ENCODE measurements around the gene TRIO. TPM values are rescaled to one million over a fixed set of nuclear protein-coding genes. Genes with fewer than 3 reads are reported as not detected.

Gene TRIO
- total and polyA plus RNA-seq, 2 of the 8 experiments (the other 6 are each of a cell fraction or from before 2014, with no cell fraction given), result 35.1 to 69.1 TPM

- no peak overlapping the region for H3K56ac ChIP-seq (replicated peaks; ENCODE audit: insufficient read length, low read depth, low read length)
- H3K4me2 ChIP-seq (ENCODE audit: insufficient read depth in 1 of 2, low read depth in 2 of 2, low read length in 2 of 2), result no peak overlapping the region
- no peak overlapping the region for H3K4me3 ChIP-seq (ENCODE audit: extremely low read depth in 1 of 4, insufficient read depth in 2 of 4, low read depth in 3 of 4, low read length in 4 of 4)
- H3K9ac ChIP-seq (replicated peaks in 1 of 4; ENCODE audit: extremely low read depth in 1 of 4, low read depth in 3 of 4, low read length in 3 of 4), result no peak overlapping the region
- H3K27me3 ChIP-seq (replicated peaks in 1 of 4; ENCODE audit: control insufficient read depth in 3 of 4, extremely low read depth in 1 of 4, insufficient read depth in 3 of 4, low read length in 3 of 4), result no peaks in the 10 kb centered on the region
- H3K14ac ChIP-seq (ENCODE audit: insufficient read length), result no peak overlapping the region
- no peaks in the 10 kb centered on the region for H3K9me3 ChIP-seq (ENCODE audit: insufficient read depth in 2 of 2, low read depth in 1 of 2, low read length in 1 of 2)
- no peak overlapping the region for H4K91ac ChIP-seq (replicated peaks; ENCODE audit: insufficient read length, low read length)
- no peaks in the 10 kb centered on the region; a peak in 3 of 8 replicates for H3K36me3 ChIP-seq (ENCODE audit: control insufficient read depth in 2 of 4, insufficient read depth in 4 of 4, low read length in 3 of 4)
- H2AFZ ChIP-seq (ENCODE audit: low read length), result no peak overlapping the region
- no peaks in the 10 kb centered on the region for H3K23me2 ChIP-seq (ENCODE audit: low read depth, low read length)
- no peak overlapping the region for H2BK120ac ChIP-seq (replicated peaks; ENCODE audit: low read depth, low read length)
- no peak overlapping the region for H4K5ac ChIP-seq (ENCODE audit: insufficient read length, low read depth, low read length)
- H3K27ac ChIP-seq (ENCODE audit: low read depth, low read length), result no peak overlapping the region
- no peak overlapping the region for H2BK12ac ChIP-seq (ENCODE audit: low read depth, low read length)
- H3K18ac ChIP-seq (ENCODE audit: extremely low read depth, low read length), result no peak overlapping the region
- DNase-seq (ENCODE audit: low read depth in 1 of 2, low spot score in 2 of 2) (no peak), FAIRE-seq (no peak)
- H3K4ac ChIP-seq (replicated peaks; ENCODE audit: insufficient read length, low read depth, low read length), result no peak overlapping the region
- no peak overlapping the region for H2BK5ac ChIP-seq (ENCODE audit: low read depth, low read length)
- WGBS, 2 experiments (ENCODE audit: extremely low coverage in 1 of 2, insufficient coverage in 1 of 2, insufficient read length in 1 of 2, insufficient replicate concordance in 2 of 2, low coverage in 1 of 2, low lambda C conversion rate in 2 of 2, missing lambda C conversion rate in 1 of 2), result 96% methylated on average over 6 of the region's 6 CpGs; no CpG with 5 or more reads in 1 of the 2 experiments
- H3K4me1 ChIP-seq (replicated peaks in 1 of 4; ENCODE audit: control insufficient read depth in 3 of 4, insufficient read depth in 4 of 4, low read length in 3 of 4), result peaks cover 0 to 2% (median 0%) of the 10 kb centered on the region in 4 experiments; a peak in 2 of 7 replicates
- no peaks in the 10 kb centered on the region for H3K79me2 ChIP-seq (ENCODE audit: control insufficient read depth in 1 of 2, insufficient read depth in 2 of 2, low read length in 2 of 2)
- no peak overlapping the region for H4K8ac ChIP-seq (ENCODE audit: extremely low read depth, insufficient read depth, low read length)
- H3K23ac ChIP-seq (ENCODE audit: insufficient read length), result no peak overlapping the region
- ChIA-PET CTCF (ENCODE audit: partially characterized antibody) (interaction anchor here (1.0 to 1.5 kb wide), 2 partner anchors 9 to 210 kb away, joined by 4 to 5 read pairs; no protein-coding TSS in a partner anchor), POLR2A (ENCODE audit: partially characterized antibody) (no interaction called here)
- no peak overlapping the region for H2AK5ac ChIP-seq (ENCODE audit: low read depth, low read length)
- no peaks in the 10 kb centered on the region for H4K20me1 ChIP-seq (replicated peaks in 1 of 2; ENCODE audit: control insufficient read depth in 1 of 2, insufficient read depth in 2 of 2, low read length in 2 of 2)
- no peak overlapping the region for H2BK20ac ChIP-seq (ENCODE audit: low read length)
- H3K79me1 ChIP-seq (ENCODE audit: low read depth, low read length), result peaks cover 2% of the 10 kb centered on the region; the same call in 1 of the 2 replicates
- no peak overlapping the region for H2BK15ac ChIP-seq (ENCODE audit: low read length)
- no peak for TF ChIP-seq E2F6 (IDR thresholded peaks at IDR 0.05)
- no peak for TF ChIP-seq TCF12 (IDR thresholded peaks at IDR 0.05; ENCODE audit: low read depth, low read length)
- TF ChIP-seq SIN3A (conservative IDR thresholded peaks at IDR 0.05 in 1 of 2, IDR thresholded peaks at IDR 0.05 in 1 of 2; ENCODE audit: low read depth in 1 of 2, low read length in 2 of 2), result no peak
- no peak for TF ChIP-seq TBP (IDR thresholded peaks at IDR 0.05; ENCODE audit: low read depth, low read length)
Measured at GRCh38 chr5:14438195-14438606, 295.1 kb downstream of the TRIO start.
